ENCODE results near the gene ZNF598.

Gene ZNF598

GRCh38 chr16:2005646-2006045, 4.0 kb downstream of the ZNF598 start:
- no peak for DNase-seq

- DNase-seq = no peak
These were observed 4.7 kb downstream of the ZNF598 start for GRCh38 chr16:2004795-2005517.

- peak; percentile 55 for DNase-seq
These were observed 5.6 kb downstream of the ZNF598 start for GRCh38 chr16:2003827-2004641.

- no peak for DNase-seq
These were observed 6.3 kb downstream of the ZNF598 start for GRCh38 chr16:2003231-2003826.

- DNase-seq = no peak
These were observed 7.0 kb downstream of the ZNF598 start for GRCh38 chr16:2002406-2003230.

- no peak for DNase-seq
These were observed 7.9 kb downstream of the ZNF598 start for GRCh38 chr16:2001456-2002355.

- DNase-seq = no peak
These were observed 8.6 kb downstream of the ZNF598 start for GRCh38 chr16:2001035-2001434.

GRCh38 chr16:1999866-2000514, 9.6 kb downstream of the ZNF598 start:
- DNase-seq = no peak

GRCh38 chr16:1998852-1999801, 10.5 kb downstream of the ZNF598 start:
- no peak for DNase-seq

GRCh38 chr16:1998360-1998835, 11.2 kb downstream of the ZNF598 start:
- no peak for DNase-seq

GRCh38 chr16:1997494-1998359, 11.9 kb downstream of the ZNF598 start:
- DNase-seq = no peak

- DNase-seq = no peak
These were observed 15.9 kb downstream of the ZNF598 start for GRCh38 chr16:1993731-1994131.

- DNase-seq = no peak
These were observed 16.8 kb downstream of the ZNF598 start for GRCh38 chr16:1992704-1993317.

GRCh38 chr16:1991948-1992703, 17.5 kb downstream of the ZNF598 start:
- no peak for DNase-seq

GRCh38 chr16:1991588-1991947, 18.1 kb downstream of the ZNF598 start:
- DNase-seq = no peak

GRCh38 chr16:1991135-1991551, 18.5 kb downstream of the ZNF598 start:
- no peak for DNase-seq

GRCh38 chr16:1990351-1991134, 19.1 kb downstream of the ZNF598 start:
- DNase-seq = no peak

Data from NCI-H2081 treated with DMSO at 0.1 percent for 48 hours (cell line).